ENCODE results near the gene NPM1.
"Not testable (repeated sequence)": the region's sequence is repeated elsewhere in the genome, so short reads cannot be mapped to it uniquely, and the experiment has no call there.

Gene NPM1

GRCh38 chr5:171387345-171387969 lies at the start of gene NPM1:
Gene NPM1 (plus strand): TSS chr5:171387849. CDS start chr5:171387949, 100 bp downstream.
- in situ Hi-C loops (cut with MboI; ENCODE audit: low sequenced_read_pairs) = no loop called here

GRCh38 chr5:171340042-171340441 lies 47.6 kb upstream of the NPM1 start:
- in situ Hi-C loops (cut with MboI; ENCODE audit: low sequenced_read_pairs) = no loop called here

- in situ Hi-C loops (cut with MboI; ENCODE audit: low sequenced_read_pairs) = no loop called here
Observed at GRCh38 chr5:171340491-171340890, 47.2 kb upstream of the NPM1 start.

GRCh38 chr5:171342362-171343111 lies 45.1 kb upstream of the NPM1 start:
- in situ Hi-C loops (cut with MboI; ENCODE audit: low sequenced_read_pairs) = no loop called here

GRCh38 chr5:171344936-171345608 lies 42.6 kb upstream of the NPM1 start:
- in situ Hi-C loops (cut with MboI; ENCODE audit: low sequenced_read_pairs) = no loop called here

- in situ Hi-C loops (cut with MboI; ENCODE audit: low sequenced_read_pairs) = no loop called here
Observed at GRCh38 chr5:171351536-171352073, 36.0 kb upstream of the NPM1 start.

GRCh38 chr5:171355302-171355724 lies 32.3 kb upstream of the NPM1 start:
- in situ Hi-C loops (cut with MboI; ENCODE audit: low sequenced_read_pairs) = no loop called here

- in situ Hi-C loops (cut with MboI; ENCODE audit: low sequenced_read_pairs) = no loop called here
Observed at GRCh38 chr5:171357843-171358242, 29.8 kb upstream of the NPM1 start.

- in situ Hi-C loops (cut with MboI; ENCODE audit: low sequenced_read_pairs) = not testable (repeated sequence)
Observed at GRCh38 chr5:171361151-171361550, 26.5 kb upstream of the NPM1 start.

- in situ Hi-C loops (cut with MboI; ENCODE audit: low sequenced_read_pairs) = not testable (repeated sequence)
Observed at GRCh38 chr5:171363249-171363648, 24.4 kb upstream of the NPM1 start.

GRCh38 chr5:171363846-171364245 lies 23.8 kb upstream of the NPM1 start:
- in situ Hi-C loops (cut with MboI; ENCODE audit: low sequenced_read_pairs) = no loop called here

GRCh38 chr5:171365351-171365750 lies 22.3 kb upstream of the NPM1 start:
- in situ Hi-C loops (cut with MboI; ENCODE audit: low sequenced_read_pairs) = no loop called here

GRCh38 chr5:171366645-171367044 lies 21.0 kb upstream of the NPM1 start:
- in situ Hi-C loops (cut with MboI; ENCODE audit: low sequenced_read_pairs) = no loop called here

GRCh38 chr5:171367424-171368370 lies 20.0 kb upstream of the NPM1 start:
- in situ Hi-C loops (cut with MboI; ENCODE audit: low sequenced_read_pairs) = no loop called here

- in situ Hi-C loops (cut with MboI; ENCODE audit: low sequenced_read_pairs) = no loop called here
Observed at GRCh38 chr5:171369056-171369455, 18.6 kb upstream of the NPM1 start.

- in situ Hi-C loops (cut with MboI; ENCODE audit: low sequenced_read_pairs) = no loop called here
Observed at GRCh38 chr5:171369898-171370297, 17.8 kb upstream of the NPM1 start.

- in situ Hi-C loops (cut with MboI; ENCODE audit: low sequenced_read_pairs) = not testable (repeated sequence)
Observed at GRCh38 chr5:171370881-171371280, 16.8 kb upstream of the NPM1 start.

- in situ Hi-C loops (cut with MboI; ENCODE audit: low sequenced_read_pairs) = no loop called here
Observed at GRCh38 chr5:171371326-171371725, 16.3 kb upstream of the NPM1 start.

- in situ Hi-C loops (cut with MboI; ENCODE audit: low sequenced_read_pairs) = no loop called here
Observed at GRCh38 chr5:171379961-171380360, 7.7 kb upstream of the NPM1 start.

- in situ Hi-C loops (cut with MboI; ENCODE audit: low sequenced_read_pairs) = not testable (repeated sequence)
Observed at GRCh38 chr5:171384416-171384815, 3.2 kb upstream of the NPM1 start.

- in situ Hi-C loops (cut with MboI; ENCODE audit: low sequenced_read_pairs) = not testable (repeated sequence)
Observed at GRCh38 chr5:171384999-171385398, 2.6 kb upstream of the NPM1 start.

Data from HL-60/S4 treated with retinoic acid at 250 ng/mL for 4 days and 3 days (cell line).